B cell (primary cell): ENCODE measurements around the gene PANK1. TPM values are rescaled to one million over a fixed set of nuclear protein-coding genes. Genes with fewer than 3 reads are reported as not detected.

Experiments
- ATAC-seq: fragments of 200-7000 bp; cut with Tn5 transposase; one replicate; pipeline ENCODE4 v1.10.0; 2021; ENCODE audit warnings: low read depth, mild to moderate bottlenecking, moderate number of reproducible peaks, moderate library complexity
- CTCF ChIA-PET: fragments of 350-600 bp; sonication (Branson Sonifier 250); formaldehyde crosslinking; loops from one replicate; lab custom pipeline; 2021; ENCODE audit warnings: antibody characterized with exemption, inconsistent platforms; lab: Charles Lee
- POLR2A ChIA-PET: fragments of 350-600 bp; sonication (Branson Sonifier 250); formaldehyde crosslinking; loops from one replicate; lab custom pipeline; 2021; ENCODE audit warnings: antibody characterized with exemption; lab: Charles Lee
- DNase-seq: peaks from one replicate; pipeline ENCODE4 v3.0.0; 2013
- H2AFZ ChIP-seq: 2 replicates; pipeline ENCODE4 v1.6.1; 2012; ENCODE audit warnings: mild to moderate bottlenecking, low read depth, low read length; ENCODE audit not compliant: insufficient read depth, poor library complexity, severe bottlenecking
- H3K27ac ChIP-seq, 2 donors: 1 replicate in 1 of 2; 2 replicates in 1 of 2; pipeline ENCODE4 v1.5.1; 2012 to 2013; ENCODE audit warnings: low read length in 2 of 2, mild to moderate bottlenecking in 2 of 2, moderate library complexity in 1 of 2
- H3K27me3 ChIP-seq, 4 experiments: fragments of 200-600 bp in 1 of 4; sonication (generic) in 1 of 4; replicated peaks in 1 of 4; 1 replicate in 2 of 4; 2 replicates in 2 of 4; pipeline versions ENCODE4 v1.6.1 to v1.7.0; 2013 to 2016; ENCODE audit warnings: low read length in 3 of 4, mild to moderate bottlenecking in 2 of 4, mixed read lengths in 1 of 4, moderate library complexity in 1 of 4; ENCODE audit not compliant: insufficient read depth in 4 of 4, control insufficient read depth in 3 of 4; ENCODE audit errors: control extremely low read depth in 1 of 4
- H3K36me3 ChIP-seq, 2 experiments: replicated peaks in 1 of 2; 1 replicate in 1 of 2; 2 replicates in 1 of 2; pipeline versions ENCODE4 v1.6.1 to v1.7.1; 2013; ENCODE audit warnings: low read length in 1 of 2; ENCODE audit not compliant: insufficient read depth in 2 of 2, control insufficient read depth in 1 of 2; ENCODE audit errors: control extremely low read depth in 1 of 2, extremely low read depth in 1 of 2
- H3K4me1 ChIP-seq, 2 donors: fragments of 200-600 bp in 1 of 2; sonication (generic) in 1 of 2; 1 replicate in 1 of 2; 2 replicates in 1 of 2; pipeline versions ENCODE4 v1.5.1 to v1.6.1; 2013 to 2017; ENCODE audit warnings: low read length in 2 of 2; ENCODE audit not compliant: control insufficient read depth in 2 of 2, insufficient read depth in 2 of 2
- H3K4me2 ChIP-seq: replicated peaks from 2 replicates; pipeline ENCODE3; 2012; ENCODE audit warnings: mild to moderate bottlenecking, low read depth, low read length; ENCODE audit not compliant: poor library complexity, severe bottlenecking
- H3K4me3 ChIP-seq, 5 experiments: fragments of 200-600 bp in 1 of 5; sonication (generic) in 1 of 5; 1 replicate in 3 of 5; 2 replicates in 2 of 5; pipeline versions ENCODE4 v1.5.1 to v1.7.0; 2011 to 2016; ENCODE audit warnings: low read length in 4 of 5, mild to moderate bottlenecking in 4 of 5, low read depth in 2 of 5, control low read depth in 1 of 5, moderate library complexity in 1 of 5; ENCODE audit not compliant: insufficient read depth in 1 of 5; ENCODE audit errors: control extremely low read depth in 1 of 5, extremely low read depth in 1 of 5
- H3K79me2 ChIP-seq: fragments of 200-600 bp; sonication (generic); one replicate; pipeline ENCODE4 v1.6.0; 2016; ENCODE audit warnings: low read length; ENCODE audit not compliant: control insufficient read depth, insufficient read depth
- H3K9ac ChIP-seq: fragments of 200-600 bp; sonication (generic); 2 replicates; pipeline ENCODE4 v1.6.1; 2017; ENCODE audit warnings: mild to moderate bottlenecking, low read length, moderate library complexity
- H3K9me3 ChIP-seq, 3 donors: one replicate each; pipeline versions ENCODE4 v1.6.1 to v1.7.1; 2013; ENCODE audit warnings: low read length in 2 of 3; ENCODE audit not compliant: control insufficient read depth in 2 of 3, insufficient read depth in 1 of 3; ENCODE audit errors: control extremely low read depth in 1 of 3
- H4K20me1 ChIP-seq: 2 replicates; pipeline ENCODE4 v1.6.0; 2012; ENCODE audit warnings: mild to moderate bottlenecking, low read length; ENCODE audit not compliant: insufficient read depth, control insufficient read depth, poor library complexity, severe bottlenecking
- H3K27ac Mint-ChIP-seq: one replicate; pipeline ENCODE4 v1.8.0; 2021; ENCODE audit warnings: mixed read lengths
- H3K27me3 Mint-ChIP-seq: one replicate; pipeline ENCODE4 v1.8.0; 2021; ENCODE audit warnings: mixed read lengths
- H3K4me1 Mint-ChIP-seq: one replicate; pipeline ENCODE4 v1.8.0; 2021; ENCODE audit warnings: mixed read lengths
- H3K4me3 Mint-ChIP-seq: one replicate; pipeline ENCODE4 v1.8.0; 2021; ENCODE audit warnings: mixed read lengths
- H3K9me3 Mint-ChIP-seq: one replicate; pipeline ENCODE4 v1.8.0; 2022; ENCODE audit warnings: mixed read lengths; ENCODE audit not compliant: insufficient read depth
- EZH2 ChIP-seq: IDR thresholded peaks from 2 replicates; pipeline ENCODE4 v1.6.1; 2012; ENCODE audit warnings: borderline replicate concordance, low read depth, mild to moderate bottlenecking, moderate library complexity, low read length; ENCODE audit not compliant: insufficient read depth, poor library complexity, severe bottlenecking
- WGBS: methylation state at CpG from one replicate; pipeline ENCODE4 v1.1.5; 2013; ENCODE audit warnings: missing lambda C conversion rate; ENCODE audit not compliant: insufficient coverage; 5-methylcytosine and 5-hydroxymethylcytosine counted together
- intact Hi-C: fragments of 100-400 bp; cut with micrococcal nuclease; formaldehyde crosslinking; loops from one replicate; pipeline ENCODE4 v1.10.0; 2022
- polyA plus RNA-seq: library from polyadenylated mRNA; depleted of rRNA; stranded (reverse); fragments of >200 nt; gene quantifications from 2 replicates; pipeline ENCODE4 v1.2.3, GENCODE V29; 2012
- total RNA-seq, 2 donors: library from RNA; stranded (reverse); fragments of 120-200 nt in 1 of 2; gene quantifications; 1 replicate in 1 of 2; 2 replicates in 1 of 2; pipeline versions ENCODE4 v1.2.3 to v1.2.4, GENCODE V29; 2013 to 2022
- TF ChIP-seq, protein P1 (sequence below): fragments of 200-600 bp; IDR thresholded peaks from one replicate; pipeline ENCODE4 v1.8.0; 2022; ENCODE audit warnings: antibody characterized with exemption, mild to moderate bottlenecking

The PANK1 gene
- total and polyA plus RNA-seq, 2 donors (not counting 1 experiment from before 2014, with no cell fraction given), result 0.31 to 2.9 TPM

DNA sequence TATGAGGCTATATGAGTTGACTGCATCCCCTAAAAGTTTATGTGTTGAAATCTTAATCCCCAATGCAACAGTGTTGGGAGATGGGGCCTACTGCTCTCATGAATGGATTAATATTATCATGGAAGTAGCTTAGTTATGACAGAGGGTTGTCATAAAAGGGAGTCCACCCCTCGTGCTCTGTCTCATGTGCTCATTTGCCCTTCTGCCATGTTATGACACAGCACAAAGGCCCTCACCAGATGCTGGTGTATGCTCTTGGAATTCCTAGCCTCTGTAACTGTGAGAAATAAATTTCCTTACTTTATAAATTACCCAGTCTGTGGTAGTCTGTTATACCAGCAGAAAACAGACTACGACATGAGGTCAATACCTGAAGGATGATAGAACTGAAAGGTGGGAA lies 17.6 kb upstream of the PANK1 start:
- no peak overlapping the region for H3K27ac ChIP-seq
- Mint-ChIP-seq H3K27ac (no peak overlapping the region), H3K4me3 (no peak overlapping the region), H3K9me3 (no peaks in the 10 kb centered on the region), H3K4me1 (no peaks in the 10 kb centered on the region), H3K27me3 (no peaks in the 10 kb centered on the region)
- H3K4me3 ChIP-seq, result no peak overlapping the region
- no peaks in the 10 kb centered on the region for H3K9me3 ChIP-seq
- intact Hi-C loops, result no loop called here
- DNase-seq (no peak), ATAC-seq (no peak)
- ChIA-PET CTCF (no interaction called here), POLR2A (no interaction called here)
- H4K20me1 ChIP-seq, result no peaks in the 10 kb centered on the region
- no peaks in the 10 kb centered on the region for H3K36me3 ChIP-seq
- no peak overlapping the region for H2AFZ ChIP-seq
- H3K4me2 ChIP-seq, result no peak overlapping the region
- H3K4me1 ChIP-seq, result no peaks in the 10 kb centered on the region
- TF ChIP-seq, protein P1, sequence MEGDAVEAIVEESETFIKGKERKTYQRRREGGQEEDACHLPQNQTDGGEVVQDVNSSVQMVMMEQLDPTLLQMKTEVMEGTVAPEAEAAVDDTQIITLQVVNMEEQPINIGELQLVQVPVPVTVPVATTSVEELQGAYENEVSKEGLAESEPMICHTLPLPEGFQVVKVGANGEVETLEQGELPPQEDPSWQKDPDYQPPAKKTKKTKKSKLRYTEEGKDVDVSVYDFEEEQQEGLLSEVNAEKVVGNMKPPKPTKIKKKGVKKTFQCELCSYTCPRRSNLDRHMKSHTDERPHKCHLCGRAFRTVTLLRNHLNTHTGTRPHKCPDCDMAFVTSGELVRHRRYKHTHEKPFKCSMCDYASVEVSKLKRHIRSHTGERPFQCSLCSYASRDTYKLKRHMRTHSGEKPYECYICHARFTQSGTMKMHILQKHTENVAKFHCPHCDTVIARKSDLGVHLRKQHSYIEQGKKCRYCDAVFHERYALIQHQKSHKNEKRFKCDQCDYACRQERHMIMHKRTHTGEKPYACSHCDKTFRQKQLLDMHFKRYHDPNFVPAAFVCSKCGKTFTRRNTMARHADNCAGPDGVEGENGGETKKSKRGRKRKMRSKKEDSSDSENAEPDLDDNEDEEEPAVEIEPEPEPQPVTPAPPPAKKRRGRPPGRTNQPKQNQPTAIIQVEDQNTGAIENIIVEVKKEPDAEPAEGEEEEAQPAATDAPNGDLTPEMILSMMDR, result no peak
- no peak for TF ChIP-seq EZH2
- WGBS, result no CpG with 5 or more reads among the region's 2 CpGs
- H3K9ac ChIP-seq, result no peak overlapping the region
- no peaks in the 10 kb centered on the region for H3K79me2 ChIP-seq
- H3K27me3 ChIP-seq, result no peaks in the 10 kb centered on the region

DNA sequence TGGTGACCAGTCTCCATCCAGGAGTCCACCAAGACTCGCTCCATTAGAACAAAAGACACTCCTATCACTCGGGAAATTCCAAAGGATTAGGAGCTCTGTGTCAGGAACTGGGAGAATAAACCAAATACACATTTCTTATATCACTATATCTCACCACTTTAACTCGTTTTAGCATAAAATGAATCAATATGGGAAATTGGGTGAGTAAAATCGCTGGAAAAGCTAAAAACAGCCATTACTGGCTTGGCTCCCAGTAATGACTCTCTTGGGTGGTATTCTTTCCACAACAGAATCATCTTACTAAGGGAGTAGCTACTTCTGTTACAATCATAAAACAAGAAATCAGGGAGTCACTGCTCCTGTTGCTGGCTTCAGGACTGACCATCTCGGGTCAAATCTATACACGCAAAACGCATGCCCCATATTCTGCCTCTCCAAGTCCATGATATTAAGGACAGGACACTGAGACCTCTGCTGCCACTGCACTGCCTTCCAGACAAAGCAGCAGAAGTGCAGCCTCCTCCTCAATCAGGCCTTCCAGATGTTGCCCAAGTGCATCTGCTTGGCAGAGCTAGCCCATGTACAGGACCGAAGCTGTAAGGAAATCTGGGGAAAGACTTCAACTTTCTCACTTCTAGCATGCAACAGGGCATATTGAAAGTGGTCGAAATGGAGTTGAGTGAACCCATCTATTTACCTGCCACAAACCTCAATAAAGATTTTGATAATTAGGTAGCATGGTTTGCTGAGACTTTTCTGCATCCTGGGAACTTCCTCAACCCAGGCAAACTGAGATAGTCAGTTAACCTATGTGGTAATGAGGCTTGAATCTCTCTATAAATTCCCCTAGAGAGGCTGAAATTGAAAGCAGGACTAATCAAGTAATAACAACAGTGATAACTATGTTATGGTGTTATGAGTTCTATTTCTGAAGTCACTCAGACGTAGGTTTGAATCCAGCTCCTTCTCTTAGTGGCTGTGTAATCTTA lies 14.4 kb upstream of the PANK1 start:
- no peaks in the 10 kb centered on the region for H3K27me3 ChIP-seq
- no peak overlapping the region for H2AFZ ChIP-seq
- H3K9me3 Mint-ChIP-seq, result peaks cover 5% of the 10 kb centered on the region
- H3K79me2 ChIP-seq, result no peaks in the 10 kb centered on the region
- no peak overlapping the region for H3K4me2 ChIP-seq
- H3K4me1 ChIP-seq, result peaks cover 0 to 6% of the 10 kb centered on the region in 2 donors
- peaks cover 6% of the 10 kb centered on the region for H3K4me1 Mint-ChIP-seq
- no peaks in the 10 kb centered on the region for H3K27me3 Mint-ChIP-seq
- DNase-seq, result no peak
- H3K4me3 Mint-ChIP-seq, result no peak overlapping the region
- CTCF ChIA-PET, result no interaction called here
- TF ChIP-seq, protein P1, result no peak
- no peak for TF ChIP-seq EZH2
- no peak for ATAC-seq
- no peak overlapping the region for H3K27ac ChIP-seq
- peaks cover 0 to 15% (median 13%) of the 10 kb centered on the region in 3 donors for H3K9me3 ChIP-seq
- no peak overlapping the region for H3K27ac Mint-ChIP-seq
- intact Hi-C loops, result no loop called here
- POLR2A ChIA-PET, result no interaction called here
- H3K36me3 ChIP-seq, result no peaks in the 10 kb centered on the region
- H3K4me3 ChIP-seq, result no peak overlapping the region
- H3K9ac ChIP-seq, result no peak overlapping the region
- no peaks in the 10 kb centered on the region for H4K20me1 ChIP-seq
- 94% methylated on average over 3 of the region's 10 CpGs for WGBS
